GM19240 (cell line): ENCODE measurements around the gene SNRNP200.
A peak's percentile ranks its signal among the peaks of the same experiment; 100 is the strongest.

Experiments used
- DNase-seq: peaks from one replicate; pipeline ENCODE4 v3.0.0; 2011; ENCODE audit warnings: low spot score; ENCODE audit not compliant: insufficient read length

The SNRNP200 gene

GRCh38 chr2:96251721-96252292 is 53.5 kb downstream of the SNRNP200 start:
- DNase-seq = no peak

- DNase-seq = no peak
Observed at GRCh38 chr2:96250188-96250587, 55.2 kb downstream of the SNRNP200 start.

DNA sequence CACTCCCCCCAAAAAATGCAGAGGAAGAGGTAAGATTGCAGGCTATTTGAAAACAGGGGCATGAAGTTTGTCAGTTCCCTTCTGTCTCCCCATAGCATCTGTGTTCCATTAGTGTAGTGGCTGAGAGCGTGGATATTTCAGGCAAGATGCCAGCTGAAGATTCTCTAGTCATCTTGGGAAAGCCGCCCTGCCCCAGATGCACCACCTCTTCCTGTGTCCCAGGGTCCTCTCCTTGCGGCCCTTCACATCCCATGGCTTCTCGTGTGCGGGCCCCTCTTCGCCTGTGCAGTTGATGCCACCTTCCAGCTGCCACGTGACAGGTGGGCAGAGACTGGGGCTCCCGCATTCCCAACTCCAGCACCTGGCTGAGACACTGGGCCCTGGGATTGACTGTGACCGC is 55.7 kb downstream of the SNRNP200 start:
- no peak for DNase-seq

DNA sequence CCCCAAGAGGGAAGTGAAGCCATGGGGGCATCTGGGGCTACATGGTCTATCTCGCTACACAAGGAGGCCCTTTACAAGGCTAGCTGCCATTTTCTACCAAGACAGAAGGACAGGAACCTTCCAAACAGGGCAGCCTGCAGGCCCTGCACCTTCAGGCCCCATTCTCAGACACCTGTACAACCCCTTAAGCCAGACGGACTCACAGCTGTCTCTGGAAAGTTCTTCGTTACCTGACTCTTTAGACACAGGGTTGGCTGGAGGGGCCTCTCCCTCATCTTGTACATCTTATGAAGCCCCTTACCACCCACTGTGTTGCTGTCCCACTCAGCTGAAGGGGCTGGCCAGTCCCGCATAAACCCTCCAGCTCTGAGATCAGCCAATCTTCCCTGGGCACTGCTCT is 56.7 kb downstream of the SNRNP200 start:
- DNase-seq = no peak

- no peak for DNase-seq
Observed at GRCh38 chr2:96247896-96248295, 57.5 kb downstream of the SNRNP200 start.

DNA sequence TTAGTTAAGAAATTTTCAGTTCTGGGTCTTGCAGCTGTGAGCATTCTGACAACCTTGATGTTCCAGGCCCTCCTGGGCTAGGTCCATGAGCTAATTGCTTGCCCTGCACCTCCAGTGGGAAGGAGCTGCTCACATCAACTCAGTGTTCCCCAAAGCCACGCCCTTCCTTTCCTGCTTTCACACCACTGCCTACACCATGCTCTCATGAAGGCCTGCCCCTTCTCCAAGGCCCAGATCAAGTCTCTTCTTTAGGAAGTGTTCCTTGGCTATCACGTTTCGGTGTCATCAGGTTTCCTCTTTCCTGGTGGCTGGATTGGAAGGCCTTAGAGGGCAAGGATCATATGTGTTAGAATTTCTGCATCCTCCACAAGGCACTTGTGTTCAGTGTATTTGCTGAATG is 58.3 kb downstream of the SNRNP200 start:
- no peak for DNase-seq

DNA sequence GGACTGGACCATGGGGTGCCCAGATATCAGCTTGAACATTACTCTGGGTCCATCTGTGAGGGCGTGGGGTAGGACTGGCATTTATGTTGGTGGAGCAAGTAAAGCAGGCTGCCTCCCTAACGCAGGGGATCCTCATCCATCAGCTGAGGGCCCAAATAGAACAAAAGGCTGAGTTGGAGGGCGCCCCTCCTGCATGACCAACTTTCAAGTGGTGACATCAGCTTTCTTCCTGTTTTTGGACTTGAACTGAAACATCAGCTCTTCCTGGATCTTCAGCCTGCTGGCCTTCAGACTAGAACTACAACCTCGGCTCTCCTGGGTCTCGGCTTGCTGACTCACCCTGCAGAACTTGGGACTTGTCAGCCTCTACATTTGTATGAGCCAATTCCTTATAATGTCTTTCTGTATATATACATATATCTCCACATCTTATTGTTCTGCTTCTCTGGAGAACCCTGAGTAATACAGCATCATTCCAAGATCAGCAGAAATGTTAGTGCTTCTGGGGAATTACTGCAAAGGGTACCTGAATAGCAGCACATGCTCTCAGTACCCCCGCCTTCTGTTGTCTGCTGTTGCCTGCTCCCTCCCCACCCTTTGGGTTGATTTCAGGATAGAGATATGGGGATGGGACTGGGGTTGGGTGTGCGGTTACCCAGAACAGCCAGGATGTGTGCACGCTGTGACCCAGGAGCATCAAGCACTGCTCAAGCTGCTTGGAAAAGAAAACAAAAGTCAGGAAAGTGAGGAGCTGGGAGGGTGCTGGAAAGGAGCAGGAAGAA is 59.5 kb downstream of the SNRNP200 start:
- DNase-seq = no peak

- DNase-seq = no peak
Observed at GRCh38 chr2:96243843-96244242, 61.5 kb downstream of the SNRNP200 start.

DNA sequence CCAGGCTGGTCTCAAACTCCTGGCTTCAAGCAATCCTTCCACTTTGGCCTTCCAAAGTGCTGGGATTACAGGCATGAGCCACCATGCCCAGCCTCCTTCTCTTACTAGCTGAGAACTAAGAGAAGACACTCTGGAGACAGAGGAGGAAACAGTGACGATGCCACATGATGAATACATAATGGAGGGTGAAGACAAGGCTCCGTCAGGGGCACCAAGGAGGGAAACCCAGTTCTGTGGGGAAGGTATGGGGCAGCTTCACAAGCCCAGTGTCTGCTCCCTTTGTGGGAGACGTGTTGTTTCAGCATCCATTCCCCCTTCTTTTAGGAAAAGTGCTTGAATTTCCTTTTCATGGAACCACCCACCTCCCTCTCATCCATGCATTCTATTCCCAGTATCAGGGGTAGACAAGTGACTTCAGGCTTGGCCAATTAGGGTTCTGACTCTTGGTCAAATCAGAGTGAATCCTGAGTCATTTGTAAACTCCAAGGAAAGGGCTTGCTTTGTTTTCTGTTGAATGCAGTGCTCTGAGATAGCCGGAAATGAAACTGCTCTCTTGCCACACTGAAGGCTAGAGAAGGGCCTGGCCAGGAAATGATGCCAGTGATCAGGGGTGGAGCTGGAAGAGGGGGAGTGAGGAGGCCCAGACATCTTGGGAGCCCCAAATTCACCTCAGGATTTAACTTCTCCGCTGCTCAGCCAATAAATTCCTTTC is 63.3 kb downstream of the SNRNP200 start:
- DNase-seq = peak; percentile 79

DNA sequence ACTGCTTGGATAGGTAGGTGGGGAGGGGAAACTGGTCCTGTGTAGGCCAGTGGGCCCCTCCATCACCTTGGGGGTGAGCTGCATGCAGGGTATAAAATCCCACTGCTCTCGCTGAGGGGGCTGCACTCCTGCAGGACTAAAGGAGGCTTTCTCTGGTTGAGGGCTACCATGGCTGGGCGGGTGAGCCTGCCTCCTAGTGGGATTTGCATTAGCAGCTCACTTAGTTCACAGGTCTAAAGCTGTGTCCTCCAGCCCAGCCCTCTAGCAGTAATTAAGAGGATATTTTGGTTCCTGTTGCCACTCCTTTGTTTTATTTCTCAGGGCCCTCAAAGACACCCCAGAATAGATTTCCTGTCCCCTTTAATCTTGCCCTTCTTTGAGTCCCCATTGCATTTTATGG is 64.1 kb downstream of the SNRNP200 start:
- no peak for DNase-seq

GRCh38 chr2:96240341-96241038 is 64.9 kb downstream of the SNRNP200 start:
- no peak for DNase-seq

GRCh38 chr2:96239745-96240264 is 65.5 kb downstream of the SNRNP200 start:
- no peak for DNase-seq

GRCh38 chr2:96239091-96239490 is 66.3 kb downstream of the SNRNP200 start:
- DNase-seq = no peak

DNA sequence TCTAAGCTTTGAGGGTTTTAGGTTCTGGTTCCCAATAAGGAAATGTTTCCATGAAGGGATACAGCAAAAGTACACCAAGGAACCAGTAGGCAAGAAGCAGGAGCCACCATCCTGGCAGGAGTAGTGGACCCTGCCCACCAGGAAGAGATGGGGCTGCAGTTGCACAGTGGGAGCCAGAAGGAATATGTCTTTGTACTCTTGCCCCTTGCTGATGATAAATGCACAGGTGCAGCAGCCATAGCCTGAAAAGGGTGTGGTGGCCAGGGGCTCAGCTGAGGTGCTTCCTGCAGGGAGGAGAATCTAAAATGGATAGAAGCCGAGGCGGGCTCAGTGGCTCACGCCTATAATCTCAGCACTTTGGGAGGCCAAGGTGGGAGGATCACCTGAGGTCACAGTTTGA is 67.1 kb downstream of the SNRNP200 start:
- no peak for DNase-seq

- no peak for DNase-seq
Observed at GRCh38 chr2:96236882-96237281, 68.5 kb downstream of the SNRNP200 start.

DNA sequence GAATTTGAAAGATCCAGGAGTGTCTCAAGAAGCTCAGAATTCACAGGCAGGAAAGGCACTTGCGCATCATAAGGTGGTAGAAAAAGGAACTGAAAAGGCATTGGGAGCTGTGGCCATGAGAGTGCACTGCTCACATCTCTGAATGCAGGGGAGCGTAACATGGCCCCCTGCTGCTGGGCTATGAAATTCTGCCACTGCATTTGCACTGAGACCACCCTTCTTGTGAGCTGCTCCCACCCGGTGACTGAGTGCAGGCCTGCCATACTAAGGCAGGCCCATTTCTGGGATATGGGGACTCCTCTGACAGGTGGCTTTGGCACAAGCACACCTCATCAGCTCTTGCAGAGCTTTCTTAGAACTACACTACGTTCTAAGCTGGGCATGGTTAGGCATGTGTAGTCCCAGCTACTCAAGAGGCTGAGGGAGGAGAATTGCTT is 71.4 kb downstream of the SNRNP200 start:
- DNase-seq = peak; percentile 24

DNA sequence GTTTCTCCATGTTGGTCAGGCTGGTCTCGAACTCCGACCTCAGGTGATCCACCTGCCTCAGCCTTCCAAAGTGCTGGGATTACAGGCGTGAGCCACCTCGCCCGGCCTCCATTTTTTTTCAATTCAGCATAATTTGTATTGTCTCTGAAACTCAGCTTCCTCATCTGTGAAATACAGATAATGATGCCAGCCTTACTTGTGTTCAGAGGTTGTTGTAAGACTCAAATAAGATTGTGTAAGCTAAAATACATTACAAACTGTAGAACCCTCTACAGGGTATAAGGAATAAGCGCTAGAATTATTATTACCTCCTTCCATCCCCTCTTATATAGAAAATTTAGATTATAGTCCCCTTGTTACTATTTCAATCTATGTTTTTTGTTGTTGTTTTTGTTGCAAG is 71.9 kb downstream of the SNRNP200 start:
- no peak for DNase-seq

DNA sequence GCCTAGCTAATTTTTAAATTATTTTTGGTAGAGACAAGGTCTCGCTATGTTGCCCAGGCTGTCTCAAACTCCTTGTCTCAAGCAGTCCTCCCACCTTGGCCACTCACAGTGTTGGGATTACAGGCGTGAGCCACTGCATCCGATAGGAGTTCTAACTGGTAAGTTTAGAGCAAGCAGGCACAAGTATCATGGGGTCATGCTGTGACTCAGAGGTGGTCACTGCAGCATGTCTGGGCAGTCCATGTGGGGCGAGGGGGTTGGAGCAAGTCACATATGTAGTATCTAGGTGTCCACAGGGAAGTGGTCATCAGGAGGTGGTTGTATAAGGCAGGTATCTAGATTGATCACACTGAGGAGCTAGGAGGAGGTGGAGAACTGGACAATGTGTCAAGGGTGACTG is 74.0 kb downstream of the SNRNP200 start:
- DNase-seq = no peak

GRCh38 chr2:96225016-96225533 is 80.3 kb downstream of the SNRNP200 start:
- peak; percentile 38 for DNase-seq
